PC-9 (cell line): ENCODE results near the gene KCNJ11.

Experiments used
- CTCF ChIP-seq: fragments of 200-600 bp; sonication (generic); conservative IDR thresholded peaks from 2 replicates; pipeline ENCODE4 v1.6.1; 2017; ENCODE audit warnings: mixed run types, antibody characterized with exemption, mild to moderate bottlenecking, moderate library complexity
- EZH2 ChIP-seq: fragments of 200-600 bp; sonication (generic); IDR thresholded peaks from 2 replicates; pipeline ENCODE4 v1.8.0; 2017; ENCODE audit warnings: antibody characterized with exemption, low read depth

GRCh38 chr11:17395554-17395961, 7.1 kb upstream of the KCNJ11 start:
- no peak for TF ChIP-seq EZH2
- no peak for TF ChIP-seq CTCF
